BLaER1 (cell line): ENCODE measurements around the gene NAALADL2.

Experiments used
- H3K27ac ChIP-seq: shearing (Covaris generic); formaldehyde crosslinking; 2 replicates; pipeline ENCODE4 v1.8.1; 2022
- H3K27me3 ChIP-seq: shearing (Covaris generic); formaldehyde crosslinking; 2 replicates; pipeline ENCODE4 v1.8.1; 2022
- H3K36me3 ChIP-seq: shearing (Covaris generic); formaldehyde crosslinking; 2 replicates; pipeline ENCODE4 v1.8.1; 2022
- H3K4me1 ChIP-seq: shearing (Covaris generic); formaldehyde crosslinking; 2 replicates; pipeline ENCODE4 v1.8.1; 2022
- H3K4me2 ChIP-seq: shearing (Covaris generic); formaldehyde crosslinking; 2 replicates; pipeline ENCODE4 v1.8.1; 2022
- H3K4me3 ChIP-seq: shearing (Covaris generic); formaldehyde crosslinking; 2 replicates; pipeline ENCODE4 v1.8.1; 2022
- H3K9ac ChIP-seq: shearing (Covaris generic); formaldehyde crosslinking; 2 replicates; pipeline ENCODE4 v1.8.1; 2022
- H3K9me3 ChIP-seq: shearing (Covaris generic); formaldehyde crosslinking; 2 replicates; pipeline ENCODE4 v1.8.1; 2022
- H4K20me1 ChIP-seq: shearing (Covaris generic); formaldehyde crosslinking; 2 replicates; pipeline ENCODE4 v1.8.1; 2022
- Cebpa-rat ChIP-seq: shearing (Covaris generic); IDR thresholded peaks from 2 replicates; pipeline ENCODE4 v1.8.1; 2022

The NAALADL2 gene

DNA sequence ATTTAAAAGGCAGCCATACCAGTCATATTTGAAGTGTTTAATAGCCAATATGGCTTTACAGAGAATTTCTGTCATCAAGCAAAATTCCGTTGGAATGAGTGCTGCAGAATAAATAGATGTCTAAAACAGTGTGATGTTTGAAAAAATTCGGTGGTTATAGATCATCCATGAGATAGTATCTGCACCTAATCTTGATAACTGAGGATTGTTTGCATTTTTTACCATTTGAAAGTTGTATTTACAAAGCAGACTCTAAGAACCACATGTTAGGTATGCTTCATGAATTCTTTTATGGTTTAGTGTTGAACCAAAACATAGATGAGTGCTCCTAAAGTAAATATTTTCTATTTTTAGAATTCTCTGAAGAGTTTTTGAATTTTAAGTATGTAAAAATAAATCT, 476.1 kb downstream of the NAALADL2 start:
- no peak overlapping the region for H3K4me3 ChIP-seq
- no peaks in the 10 kb centered on the region for H3K36me3 ChIP-seq

DNA sequence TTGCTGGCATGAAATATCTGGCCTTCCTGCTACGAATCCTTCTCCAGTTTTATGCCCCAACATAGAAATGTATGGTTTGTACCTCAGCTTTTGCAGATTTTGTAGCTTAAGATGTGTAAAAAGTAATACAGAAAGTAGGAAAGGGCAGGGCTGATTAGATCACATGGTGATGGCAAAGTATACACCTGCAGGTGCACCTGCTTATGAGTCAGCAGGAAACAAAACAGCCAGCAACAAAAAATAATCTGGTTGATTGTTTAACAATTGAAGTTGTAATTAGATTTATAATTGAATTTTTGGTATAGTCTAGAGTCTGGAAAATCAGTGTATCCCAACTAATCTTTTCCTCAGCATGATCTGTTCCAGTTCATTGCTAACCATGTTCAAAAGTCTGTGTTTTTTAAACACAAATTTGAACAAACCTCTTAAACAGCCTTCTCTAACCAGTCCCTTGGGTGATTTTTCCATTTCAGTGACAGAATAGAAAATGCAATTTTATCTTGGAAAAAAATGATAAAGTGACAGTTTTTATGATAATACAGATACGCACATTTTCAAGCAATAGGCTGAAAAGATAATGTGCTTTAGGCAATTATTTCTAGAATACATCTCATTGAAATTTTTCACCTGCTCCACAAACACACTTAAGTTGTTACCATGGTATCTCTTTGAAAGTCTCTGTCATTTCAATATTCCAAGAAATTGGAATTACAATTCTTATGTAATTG, 477.4 kb downstream of the NAALADL2 start:
- H3K9ac ChIP-seq = no peak overlapping the region
- H3K36me3 ChIP-seq = no peaks in the 10 kb centered on the region
- H3K27me3 ChIP-seq = no peaks in the 10 kb centered on the region
- H4K20me1 ChIP-seq = no peaks in the 10 kb centered on the region
- no peak for TF ChIP-seq Cebpa-rat
- H3K9me3 ChIP-seq = 0 out of 2 replicates have a peak, but pooled peaks cover 2% of the 10 kb centered on the region
- H3K4me2 ChIP-seq = no peak overlapping the region
- no peak overlapping the region for H3K4me3 ChIP-seq
- no peak overlapping the region for H3K27ac ChIP-seq
- H3K4me1 ChIP-seq = peaks cover 4% of the 10 kb centered on the region; the same call in 1 of the 2 replicates

More for the DNA sequence above, 476.1 kb downstream of the NAALADL2 start:
- Histone ChIP-seq H3K9ac (no peak overlapping the region), H3K9me3 (0 out of 2 replicates have a peak, but pooled peaks cover 2% of the 10 kb centered on the region), H3K4me1 (peaks cover 4% of the 10 kb centered on the region; the same call in 1 of the 2 replicates), H3K4me2 (no peak overlapping the region), H3K27me3 (no peaks in the 10 kb centered on the region), H3K27ac (no peak overlapping the region), H4K20me1 (no peaks in the 10 kb centered on the region)
- no peak for TF ChIP-seq Cebpa-rat

DNA sequence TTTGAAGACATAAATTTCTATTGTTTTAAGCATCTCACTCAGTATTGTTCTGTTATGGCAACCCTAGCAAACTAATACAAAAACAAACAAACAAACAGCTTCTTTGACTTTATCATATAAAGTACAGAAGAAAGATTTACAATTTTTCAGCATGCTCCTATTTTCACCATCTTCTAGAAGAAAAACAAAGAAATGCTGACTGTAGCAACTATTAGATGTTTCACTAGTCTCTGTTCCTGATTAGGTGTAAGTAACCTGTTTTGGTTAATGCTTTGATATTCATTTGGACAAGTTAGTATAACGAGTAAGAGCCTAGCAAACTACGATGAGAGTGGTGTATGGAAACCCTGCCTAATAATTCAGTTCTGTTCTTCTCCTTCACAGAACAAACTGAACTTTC, 478.5 kb downstream of the NAALADL2 start:
- no peak overlapping the region for H3K4me2 ChIP-seq
- no peaks in the 10 kb centered on the region for H3K36me3 ChIP-seq
- no peaks in the 10 kb centered on the region for H3K27me3 ChIP-seq
- no peak overlapping the region for H3K9ac ChIP-seq
- no peaks in the 10 kb centered on the region for H3K9me3 ChIP-seq
- H3K27ac ChIP-seq = no peak overlapping the region
- peaks cover 4% of the 10 kb centered on the region; the same call in 1 of the 2 replicates for H3K4me1 ChIP-seq
- H3K4me3 ChIP-seq = no peak overlapping the region
- H4K20me1 ChIP-seq = no peaks in the 10 kb centered on the region
- TF ChIP-seq Cebpa-rat = no peak

DNA sequence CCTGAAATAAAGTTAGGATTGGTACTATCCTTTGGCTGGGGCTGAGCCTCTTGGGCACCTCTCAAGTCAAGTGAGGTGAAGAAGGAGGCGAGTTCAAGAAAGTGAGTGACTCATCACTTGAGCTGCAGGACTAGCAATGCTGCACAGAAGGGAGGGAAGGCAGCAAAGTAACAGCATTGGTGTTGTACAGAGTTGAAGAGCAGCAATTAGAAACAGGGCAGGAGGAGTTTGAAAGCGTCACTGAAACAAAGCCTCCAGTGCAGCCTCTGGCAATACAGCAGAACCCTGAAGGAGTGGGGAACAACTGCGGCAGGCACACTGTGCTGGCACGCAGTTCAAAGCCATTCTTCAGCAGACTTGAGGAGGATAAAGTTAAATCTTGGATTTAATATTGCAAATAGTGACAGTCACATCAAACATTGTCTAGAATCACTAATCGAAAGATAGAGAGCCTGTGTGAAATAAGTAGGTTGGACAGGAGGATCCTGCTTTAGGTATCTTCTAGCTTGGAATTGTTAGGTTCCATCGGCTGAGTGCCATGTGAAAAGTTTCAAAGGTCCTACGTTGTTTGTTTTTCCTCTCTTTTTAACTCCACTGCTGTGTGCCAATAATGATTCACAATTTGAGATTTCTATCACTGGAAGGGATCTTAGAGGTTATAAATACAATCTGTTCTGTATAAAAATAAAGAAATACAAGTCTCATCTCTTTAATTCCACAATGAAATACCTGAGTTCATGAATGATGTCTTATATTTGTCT, 479.8 kb downstream of the NAALADL2 start:
- H3K4me1 ChIP-seq = peaks cover 4% of the 10 kb centered on the region; the same call in 1 of the 2 replicates
- H3K4me3 ChIP-seq = no peak overlapping the region
- H4K20me1 ChIP-seq = no peaks in the 10 kb centered on the region
- H3K27ac ChIP-seq = no peak overlapping the region
- H3K9me3 ChIP-seq = 0 out of 2 replicates have a peak, but pooled peaks cover 1% of the 10 kb centered on the region
- H3K9ac ChIP-seq = no peak overlapping the region
- TF ChIP-seq Cebpa-rat = no peak
- H3K27me3 ChIP-seq = no peaks in the 10 kb centered on the region
- no peaks in the 10 kb centered on the region for H3K36me3 ChIP-seq
- no peak overlapping the region for H3K4me2 ChIP-seq

DNA sequence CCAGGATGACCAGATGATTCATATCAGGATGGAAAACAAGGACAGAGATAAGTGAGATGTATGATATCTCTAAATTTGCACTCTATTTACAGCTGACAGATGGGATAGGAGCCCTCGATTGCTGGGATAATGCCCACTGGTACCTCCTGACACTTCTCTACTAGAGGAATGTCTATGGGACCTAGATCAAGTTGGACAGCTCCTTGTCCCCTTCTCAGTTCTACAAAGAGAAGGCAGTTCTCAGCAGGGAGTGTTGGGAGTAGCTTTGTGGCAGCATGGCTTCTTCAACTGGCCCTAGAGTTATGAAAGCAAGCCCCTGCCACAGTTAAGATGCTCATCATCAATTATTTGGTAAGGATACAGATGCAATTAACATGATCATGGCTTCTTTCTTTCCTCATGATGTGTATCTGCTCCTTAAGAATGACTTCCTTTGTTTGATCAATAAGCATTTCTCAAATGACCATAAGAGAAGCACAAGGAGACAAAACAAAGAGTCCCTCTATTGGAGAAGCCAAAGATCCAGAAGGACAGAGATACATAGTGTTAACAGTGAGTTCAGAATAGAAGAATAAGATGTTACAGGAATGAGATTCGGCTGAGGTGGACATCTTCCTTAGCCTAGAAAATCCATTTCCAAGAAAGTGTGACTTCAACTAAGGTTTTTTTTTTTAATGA, 481.3 kb downstream of the NAALADL2 start:
- H3K9me3 ChIP-seq = peaks cover 5% of the 10 kb centered on the region; the same call in 1 of the 2 replicates
- H3K4me3 ChIP-seq = no peak overlapping the region
- H4K20me1 ChIP-seq = no peaks in the 10 kb centered on the region
- H3K4me1 ChIP-seq = peaks cover 4% of the 10 kb centered on the region; the same call in 1 of the 2 replicates
- H3K4me2 ChIP-seq = no peak overlapping the region
- TF ChIP-seq Cebpa-rat = no peak
- H3K27ac ChIP-seq = no peak overlapping the region
- no peak overlapping the region for H3K9ac ChIP-seq
- no peaks in the 10 kb centered on the region for H3K27me3 ChIP-seq
- no peaks in the 10 kb centered on the region for H3K36me3 ChIP-seq

DNA sequence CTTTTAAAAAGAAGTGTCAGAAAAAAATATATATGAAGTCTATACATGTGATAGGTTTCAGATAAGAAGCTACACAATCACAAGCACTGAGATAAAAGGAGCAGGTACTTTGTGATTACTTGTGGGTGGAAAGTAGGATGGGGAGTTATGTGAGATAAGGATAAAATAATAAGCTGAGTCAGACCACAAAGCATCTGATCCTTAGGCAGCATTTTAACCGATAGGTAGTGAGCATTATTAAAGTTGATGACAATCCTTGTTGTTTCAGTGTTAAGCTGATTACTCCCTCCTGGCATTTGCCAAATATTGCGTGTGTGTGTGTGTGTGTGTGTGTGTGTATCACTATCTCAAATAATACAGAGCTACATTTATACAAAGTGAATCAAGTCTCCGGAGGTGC, 483.1 kb downstream of the NAALADL2 start:
- H4K20me1 ChIP-seq = no peaks in the 10 kb centered on the region
- no peak overlapping the region for H3K4me3 ChIP-seq
- no peaks in the 10 kb centered on the region for H3K27me3 ChIP-seq
- H3K9me3 ChIP-seq = peaks cover 5% of the 10 kb centered on the region
- H3K4me2 ChIP-seq = no peak overlapping the region
- no peak overlapping the region for H3K27ac ChIP-seq
- no peak for TF ChIP-seq Cebpa-rat
- H3K4me1 ChIP-seq = no peaks in the 10 kb centered on the region
- H3K9ac ChIP-seq = no peak overlapping the region
- H3K36me3 ChIP-seq = no peaks in the 10 kb centered on the region

DNA sequence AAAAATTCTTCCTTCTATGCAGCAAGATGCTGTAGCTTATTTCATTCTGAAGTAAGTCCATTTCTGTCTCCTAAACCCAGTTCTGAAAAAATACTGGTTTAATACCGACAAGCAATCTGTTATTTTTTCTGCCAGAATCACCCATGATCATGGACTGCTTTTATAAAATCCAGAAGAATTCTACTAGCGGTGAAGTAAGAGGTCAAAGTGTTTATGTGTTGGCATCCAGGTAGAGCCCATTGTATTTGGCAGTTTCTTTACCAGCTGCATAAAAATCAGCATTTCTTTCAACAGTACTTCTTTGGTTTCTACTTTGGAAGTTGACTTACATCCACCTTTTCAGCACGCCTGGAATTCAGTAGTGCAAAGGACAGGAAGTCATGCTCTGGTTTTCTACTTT, 484.8 kb downstream of the NAALADL2 start:
- H3K9me3 ChIP-seq = peaks cover 11% of the 10 kb centered on the region
- no peak overlapping the region for H3K4me2 ChIP-seq
- H3K4me3 ChIP-seq = no peak overlapping the region
- no peaks in the 10 kb centered on the region for H3K36me3 ChIP-seq
- no peak for TF ChIP-seq Cebpa-rat
- H3K4me1 ChIP-seq = peaks cover 3% of the 10 kb centered on the region
- no peak overlapping the region for H3K27ac ChIP-seq
- H4K20me1 ChIP-seq = no peaks in the 10 kb centered on the region
- H3K9ac ChIP-seq = no peak overlapping the region
- no peaks in the 10 kb centered on the region for H3K27me3 ChIP-seq

DNA sequence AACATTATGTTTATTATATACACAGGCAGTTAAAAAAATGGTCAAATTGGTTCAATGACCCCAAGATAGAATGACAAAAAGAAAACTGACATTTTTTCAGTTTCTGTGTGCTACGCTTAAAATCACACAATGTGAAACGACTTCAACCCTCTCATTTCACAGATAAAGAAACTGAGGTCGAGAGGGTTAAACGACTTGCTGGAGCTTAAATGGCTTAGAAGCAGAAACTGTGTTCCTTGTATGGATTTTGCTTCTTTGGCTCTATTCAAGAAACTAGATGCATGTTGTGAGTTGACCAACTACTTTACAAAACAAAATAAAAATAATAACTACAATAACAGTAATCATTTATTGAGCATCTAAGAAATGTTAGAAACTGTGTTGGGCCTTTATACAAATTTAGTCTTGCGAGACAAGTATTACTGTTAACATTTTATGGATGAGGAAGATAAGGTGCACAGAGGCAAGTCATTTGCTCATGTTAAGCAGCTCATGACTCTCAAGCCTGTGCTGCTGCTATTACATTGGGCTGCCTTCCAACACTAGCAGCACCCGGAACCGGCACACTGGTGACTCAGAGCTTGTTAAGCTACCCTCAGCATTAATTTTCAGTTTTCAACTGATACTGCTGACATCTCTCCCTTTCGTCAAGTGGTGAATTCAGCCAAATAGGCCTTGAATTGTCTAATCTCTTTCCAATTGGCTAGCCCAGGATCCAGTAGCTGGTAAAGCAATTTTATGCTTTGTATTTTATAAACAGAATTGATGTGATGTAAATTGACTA, 487.6 kb downstream of the NAALADL2 start:
- TF ChIP-seq Cebpa-rat = no peak
- Histone ChIP-seq H3K9me3 (peaks cover 11% of the 10 kb centered on the region), H3K36me3 (no peaks in the 10 kb centered on the region), H3K27me3 (no peaks in the 10 kb centered on the region), H4K20me1 (no peaks in the 10 kb centered on the region), H3K4me2 (no peak overlapping the region), H3K4me3 (no peak overlapping the region), H3K9ac (no peak overlapping the region), H3K4me1 (peaks cover 20% of the 10 kb centered on the region), H3K27ac (no peak overlapping the region)

DNA sequence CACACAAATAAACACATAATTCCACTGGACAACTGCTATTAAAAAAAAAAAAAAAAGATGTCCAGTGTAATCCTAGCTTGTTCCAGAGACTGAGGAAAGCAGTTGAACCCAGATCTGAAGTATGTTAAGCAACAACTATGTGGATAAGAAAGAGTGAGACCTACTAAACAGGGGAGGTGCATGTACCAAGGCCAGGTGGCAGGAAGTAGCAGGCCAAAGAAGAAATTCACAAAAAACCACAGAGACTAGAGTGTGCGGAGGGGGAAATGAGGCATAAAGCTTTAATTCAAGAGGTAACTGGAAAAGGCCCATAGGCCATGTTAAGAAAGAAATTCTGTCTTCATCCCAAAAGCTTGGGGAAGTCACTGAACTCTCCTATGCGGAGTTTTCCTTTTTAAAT, 490.0 kb downstream of the NAALADL2 start:
- no peak overlapping the region; the same call in 1 of the 2 replicates for H3K27ac ChIP-seq
- no peaks in the 10 kb centered on the region for H4K20me1 ChIP-seq
- no peaks in the 10 kb centered on the region for H3K36me3 ChIP-seq
- H3K4me3 ChIP-seq = no peak overlapping the region
- peaks cover 20% of the 10 kb centered on the region for H3K4me1 ChIP-seq
- TF ChIP-seq Cebpa-rat = no peak
- no peak overlapping the region for H3K9ac ChIP-seq
- no peaks in the 10 kb centered on the region for H3K27me3 ChIP-seq
- peaks cover 8% of the 10 kb centered on the region for H3K9me3 ChIP-seq
- H3K4me2 ChIP-seq = peak overlapping the region; percentile 65
